ENCODE results near the gene GPR160. TPM values are rescaled to one million over a fixed set of nuclear protein-coding genes. Genes with fewer than 3 reads are reported as not detected.

Gene GPR160
- polyA plus RNA-seq, 1 donor from 2014 or later: 4.0 TPM

GRCh38 chr3:170021083-170021482 is 16.7 kb upstream of the GPR160 start:
- H3K4me3 ChIP-seq (ENCODE audit: low read length): no peak overlapping the region
- H3K9me2 ChIP-seq (ENCODE audit: insufficient read depth, low read length): no peaks in the 10 kb centered on the region
- no peaks in the 10 kb centered on the region for H3K9me3 ChIP-seq (ENCODE audit: low read length)
- no peak overlapping the region for H3K4me2 ChIP-seq (ENCODE audit: low read length)
- no peak overlapping the region for H3K27ac ChIP-seq (ENCODE audit: low read length)
- no peaks in the 10 kb centered on the region for H3K27me3 ChIP-seq (ENCODE audit: insufficient read depth, low read depth, low read length)
- TF ChIP-seq, protein P1, sequence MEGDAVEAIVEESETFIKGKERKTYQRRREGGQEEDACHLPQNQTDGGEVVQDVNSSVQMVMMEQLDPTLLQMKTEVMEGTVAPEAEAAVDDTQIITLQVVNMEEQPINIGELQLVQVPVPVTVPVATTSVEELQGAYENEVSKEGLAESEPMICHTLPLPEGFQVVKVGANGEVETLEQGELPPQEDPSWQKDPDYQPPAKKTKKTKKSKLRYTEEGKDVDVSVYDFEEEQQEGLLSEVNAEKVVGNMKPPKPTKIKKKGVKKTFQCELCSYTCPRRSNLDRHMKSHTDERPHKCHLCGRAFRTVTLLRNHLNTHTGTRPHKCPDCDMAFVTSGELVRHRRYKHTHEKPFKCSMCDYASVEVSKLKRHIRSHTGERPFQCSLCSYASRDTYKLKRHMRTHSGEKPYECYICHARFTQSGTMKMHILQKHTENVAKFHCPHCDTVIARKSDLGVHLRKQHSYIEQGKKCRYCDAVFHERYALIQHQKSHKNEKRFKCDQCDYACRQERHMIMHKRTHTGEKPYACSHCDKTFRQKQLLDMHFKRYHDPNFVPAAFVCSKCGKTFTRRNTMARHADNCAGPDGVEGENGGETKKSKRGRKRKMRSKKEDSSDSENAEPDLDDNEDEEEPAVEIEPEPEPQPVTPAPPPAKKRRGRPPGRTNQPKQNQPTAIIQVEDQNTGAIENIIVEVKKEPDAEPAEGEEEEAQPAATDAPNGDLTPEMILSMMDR (IDR thresholded peaks at IDR 0.05; ENCODE audit: poor library complexity, severe bottlenecking): no peak
- TF ChIP-seq SMC3 (conservative IDR thresholded peaks at IDR 0.05; ENCODE audit: poor library complexity) (no peak), EZH2 (IDR thresholded peaks at IDR 0.05; ENCODE audit: borderline replicate concordance, insufficient read depth, low read length, poor library complexity, severe bottlenecking) (no peak), EP300 (conservative IDR thresholded peaks at IDR 0.05; ENCODE audit: poor library complexity, severe bottlenecking) (no peak), TAF1 (IDR thresholded peaks at IDR 0.05; ENCODE audit: low read depth) (no peak), RAD21 (conservative IDR thresholded peaks at IDR 0.05) (no peak), MXI1 (conservative IDR thresholded peaks at IDR 0.05; ENCODE audit: poor library complexity, severe bottlenecking) (no peak), POLR2AphosphoS5 (IDR thresholded peaks at IDR 0.05) (no peak)
- TF ChIP-seq, protein P2, sequence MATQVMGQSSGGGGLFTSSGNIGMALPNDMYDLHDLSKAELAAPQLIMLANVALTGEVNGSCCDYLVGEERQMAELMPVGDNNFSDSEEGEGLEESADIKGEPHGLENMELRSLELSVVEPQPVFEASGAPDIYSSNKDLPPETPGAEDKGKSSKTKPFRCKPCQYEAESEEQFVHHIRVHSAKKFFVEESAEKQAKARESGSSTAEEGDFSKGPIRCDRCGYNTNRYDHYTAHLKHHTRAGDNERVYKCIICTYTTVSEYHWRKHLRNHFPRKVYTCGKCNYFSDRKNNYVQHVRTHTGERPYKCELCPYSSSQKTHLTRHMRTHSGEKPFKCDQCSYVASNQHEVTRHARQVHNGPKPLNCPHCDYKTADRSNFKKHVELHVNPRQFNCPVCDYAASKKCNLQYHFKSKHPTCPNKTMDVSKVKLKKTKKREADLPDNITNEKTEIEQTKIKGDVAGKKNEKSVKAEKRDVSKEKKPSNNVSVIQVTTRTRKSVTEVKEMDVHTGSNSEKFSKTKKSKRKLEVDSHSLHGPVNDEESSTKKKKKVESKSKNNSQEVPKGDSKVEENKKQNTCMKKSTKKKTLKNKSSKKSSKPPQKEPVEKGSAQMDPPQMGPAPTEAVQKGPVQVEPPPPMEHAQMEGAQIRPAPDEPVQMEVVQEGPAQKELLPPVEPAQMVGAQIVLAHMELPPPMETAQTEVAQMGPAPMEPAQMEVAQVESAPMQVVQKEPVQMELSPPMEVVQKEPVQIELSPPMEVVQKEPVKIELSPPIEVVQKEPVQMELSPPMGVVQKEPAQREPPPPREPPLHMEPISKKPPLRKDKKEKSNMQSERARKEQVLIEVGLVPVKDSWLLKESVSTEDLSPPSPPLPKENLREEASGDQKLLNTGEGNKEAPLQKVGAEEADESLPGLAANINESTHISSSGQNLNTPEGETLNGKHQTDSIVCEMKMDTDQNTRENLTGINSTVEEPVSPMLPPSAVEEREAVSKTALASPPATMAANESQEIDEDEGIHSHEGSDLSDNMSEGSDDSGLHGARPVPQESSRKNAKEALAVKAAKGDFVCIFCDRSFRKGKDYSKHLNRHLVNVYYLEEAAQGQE (IDR thresholded peaks at IDR 0.05; ENCODE audit: borderline replicate concordance): no peak
- H3K79me2 ChIP-seq (replicated peaks; ENCODE audit: insufficient read depth, low read length): no peaks in the 10 kb centered on the region
- no peak overlapping the region for H3K9ac ChIP-seq (ENCODE audit: low read length)
- no peak overlapping the region for H2AFZ ChIP-seq (ENCODE audit: low read depth, low read length)
- no peaks in the 10 kb centered on the region for H3K36me3 ChIP-seq (ENCODE audit: insufficient read depth, low read length)
- no peaks in the 10 kb centered on the region for H4K20me1 ChIP-seq (ENCODE audit: insufficient read depth)
- H3F3A ChIP-seq (ENCODE audit: insufficient read depth, low read length, poor library complexity, severe bottlenecking): no peaks in the 10 kb centered on the region

DNA sequence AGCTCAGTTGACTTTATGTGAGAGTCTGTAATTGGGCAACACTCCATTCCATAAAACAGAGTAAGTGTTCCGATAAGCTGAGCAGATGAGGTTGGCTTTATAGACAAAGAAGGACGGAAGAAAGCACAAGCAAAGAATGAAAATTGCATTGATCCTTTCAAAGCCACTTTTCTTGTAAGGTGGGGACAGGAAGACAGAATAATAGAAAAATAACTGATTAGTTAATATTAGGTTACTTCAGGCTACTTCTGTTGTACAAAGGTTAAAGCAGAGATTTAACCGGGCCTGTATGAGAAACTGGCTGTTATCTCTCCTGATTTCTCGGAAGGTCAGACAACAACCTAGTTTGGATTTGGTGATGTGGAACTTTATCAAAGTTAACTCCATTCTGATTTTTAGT is 15.5 kb upstream of the GPR160 start:
- H2AFZ ChIP-seq (ENCODE audit: low read depth, low read length): no peak overlapping the region
- no peaks in the 10 kb centered on the region for H3K36me3 ChIP-seq (ENCODE audit: insufficient read depth, low read length)
- H3K4me3 ChIP-seq (ENCODE audit: low read length): no peak overlapping the region
- H3K27me3 ChIP-seq (ENCODE audit: insufficient read depth, low read depth, low read length): no peaks in the 10 kb centered on the region
- H4K20me1 ChIP-seq (ENCODE audit: insufficient read depth): no peaks in the 10 kb centered on the region
- H3K79me2 ChIP-seq (replicated peaks; ENCODE audit: insufficient read depth, low read length): no peaks in the 10 kb centered on the region
- no peaks in the 10 kb centered on the region for H3K9me3 ChIP-seq (ENCODE audit: low read length)
- no peaks in the 10 kb centered on the region for H3K9me2 ChIP-seq (ENCODE audit: insufficient read depth, low read length)
- no peaks in the 10 kb centered on the region for H3F3A ChIP-seq (ENCODE audit: insufficient read depth, low read length, poor library complexity, severe bottlenecking)
- H3K27ac ChIP-seq (ENCODE audit: low read length): no peak overlapping the region
- TF ChIP-seq, protein P2 (IDR thresholded peaks at IDR 0.05; ENCODE audit: borderline replicate concordance): no peak
- TF ChIP-seq MXI1 (conservative IDR thresholded peaks at IDR 0.05; ENCODE audit: poor library complexity, severe bottlenecking) (no peak), TAF1 (IDR thresholded peaks at IDR 0.05; ENCODE audit: low read depth) (no peak), EP300 (conservative IDR thresholded peaks at IDR 0.05; ENCODE audit: poor library complexity, severe bottlenecking) (no peak), EZH2 (IDR thresholded peaks at IDR 0.05; ENCODE audit: borderline replicate concordance, insufficient read depth, low read length, poor library complexity, severe bottlenecking) (no peak), POLR2AphosphoS5 (IDR thresholded peaks at IDR 0.05) (no peak), SMC3 (conservative IDR thresholded peaks at IDR 0.05; ENCODE audit: poor library complexity) (no peak), RAD21 (conservative IDR thresholded peaks at IDR 0.05) (no peak)
- no peak overlapping the region for H3K9ac ChIP-seq (ENCODE audit: low read length)
- no peak overlapping the region for H3K4me2 ChIP-seq (ENCODE audit: low read length)
